Nephron (organoid): ENCODE results near the gene MAPK10.

Source experiments
- H3K27ac Mint-ChIP-seq, 3 experiments: 2 replicates each; pipeline ENCODE4 v1.8.0; 2020; ENCODE audit warnings: mixed read lengths in 3 of 3, mild to moderate bottlenecking in 2 of 3, moderate library complexity in 1 of 3
- H3K27me3 Mint-ChIP-seq: 2 replicates; pipeline ENCODE4 v1.8.0; 2021; ENCODE audit warnings: low read depth, mild to moderate bottlenecking, moderate library complexity, mixed read lengths
- H3K36me3 Mint-ChIP-seq: 2 replicates; pipeline ENCODE4 v1.8.0; 2020; ENCODE audit warnings: low read depth, mixed read lengths
- H3K4me1 Mint-ChIP-seq: 2 replicates; pipeline ENCODE4 v1.8.0; 2020; ENCODE audit warnings: mixed read lengths
- H3K4me3 Mint-ChIP-seq, 3 experiments: 2 replicates each; pipeline ENCODE4 v1.8.0; 2020; ENCODE audit warnings: mild to moderate bottlenecking in 3 of 3, mixed read lengths in 3 of 3, moderate library complexity in 2 of 3
- H3K9me3 Mint-ChIP-seq: 2 replicates; pipeline ENCODE4 v1.8.0; 2020; ENCODE audit warnings: mixed read lengths
- TF ChIP-seq, protein P1 (sequence below), 3 experiments: fragments of 200-600 bp; sonication (generic); IDR thresholded peaks; one replicate each; pipeline ENCODE4 v1.5.0; 2021; ENCODE audit warnings: antibody characterized with exemption in 3 of 3; ENCODE audit not compliant: unreplicated experiment in 3 of 3

Gene MAPK10

DNA sequence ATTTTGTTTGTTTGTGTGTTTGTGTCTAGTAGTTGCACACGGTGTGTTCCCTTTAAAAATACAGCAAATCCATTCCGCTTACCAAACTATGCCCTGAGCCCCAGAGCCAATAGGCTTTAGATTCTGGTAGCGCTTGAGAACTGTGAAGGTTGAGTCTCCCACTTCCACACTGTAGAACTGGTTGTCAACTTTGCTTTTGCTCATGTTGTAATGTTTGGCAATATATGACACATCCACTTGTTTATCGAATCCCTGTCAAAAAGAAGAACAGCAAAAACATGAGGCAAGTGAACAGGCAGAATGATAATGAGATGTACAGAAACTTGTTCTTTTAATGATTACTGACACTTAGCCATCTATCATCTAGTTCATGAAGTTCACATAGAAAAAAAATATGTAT is 200.6 kb downstream of the MAPK10 start:
- Mint-ChIP-seq H3K27ac (no peak overlapping the region), H3K4me1 (no peaks in the 10 kb centered on the region), H3K4me3 (no peak overlapping the region), H3K27me3 (no peaks in the 10 kb centered on the region), H3K9me3 (no peaks in the 10 kb centered on the region), H3K36me3 (no peaks in the 10 kb centered on the region)
- TF ChIP-seq, protein P1, sequence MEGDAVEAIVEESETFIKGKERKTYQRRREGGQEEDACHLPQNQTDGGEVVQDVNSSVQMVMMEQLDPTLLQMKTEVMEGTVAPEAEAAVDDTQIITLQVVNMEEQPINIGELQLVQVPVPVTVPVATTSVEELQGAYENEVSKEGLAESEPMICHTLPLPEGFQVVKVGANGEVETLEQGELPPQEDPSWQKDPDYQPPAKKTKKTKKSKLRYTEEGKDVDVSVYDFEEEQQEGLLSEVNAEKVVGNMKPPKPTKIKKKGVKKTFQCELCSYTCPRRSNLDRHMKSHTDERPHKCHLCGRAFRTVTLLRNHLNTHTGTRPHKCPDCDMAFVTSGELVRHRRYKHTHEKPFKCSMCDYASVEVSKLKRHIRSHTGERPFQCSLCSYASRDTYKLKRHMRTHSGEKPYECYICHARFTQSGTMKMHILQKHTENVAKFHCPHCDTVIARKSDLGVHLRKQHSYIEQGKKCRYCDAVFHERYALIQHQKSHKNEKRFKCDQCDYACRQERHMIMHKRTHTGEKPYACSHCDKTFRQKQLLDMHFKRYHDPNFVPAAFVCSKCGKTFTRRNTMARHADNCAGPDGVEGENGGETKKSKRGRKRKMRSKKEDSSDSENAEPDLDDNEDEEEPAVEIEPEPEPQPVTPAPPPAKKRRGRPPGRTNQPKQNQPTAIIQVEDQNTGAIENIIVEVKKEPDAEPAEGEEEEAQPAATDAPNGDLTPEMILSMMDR (IDR thresholded peaks at IDR 0.05; ENCODE audit: unreplicated experiment in 3 of 3), result no peak

DNA sequence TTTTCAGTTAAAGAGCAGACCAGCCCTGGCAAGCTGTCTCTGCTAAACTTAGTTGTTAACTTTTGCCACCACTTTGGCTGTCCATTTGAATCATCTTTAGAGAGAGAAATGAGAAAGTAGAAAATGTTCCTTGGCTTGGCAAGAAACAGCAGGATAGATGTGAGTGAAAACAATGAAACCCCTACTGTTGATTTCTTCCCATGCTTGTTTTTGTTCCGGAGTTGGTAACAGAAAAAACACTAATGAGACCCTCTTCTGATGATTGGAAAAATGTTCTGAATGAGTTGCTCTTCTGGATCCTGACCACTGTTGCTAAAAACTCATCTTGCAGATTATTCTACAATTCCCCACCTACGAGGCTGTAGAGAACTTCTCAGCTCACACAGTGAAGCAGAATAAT is 203.3 kb downstream of the MAPK10 start:
- H3K27me3 Mint-ChIP-seq, result no peaks in the 10 kb centered on the region
- TF ChIP-seq, protein P1 (IDR thresholded peaks at IDR 0.05; ENCODE audit: unreplicated experiment in 3 of 3), result no peak
- H3K36me3 Mint-ChIP-seq, result no peaks in the 10 kb centered on the region
- H3K4me3 Mint-ChIP-seq, result no peak overlapping the region
- no peak overlapping the region for H3K27ac Mint-ChIP-seq
- H3K9me3 Mint-ChIP-seq, result no peaks in the 10 kb centered on the region
- no peaks in the 10 kb centered on the region for H3K4me1 Mint-ChIP-seq

DNA sequence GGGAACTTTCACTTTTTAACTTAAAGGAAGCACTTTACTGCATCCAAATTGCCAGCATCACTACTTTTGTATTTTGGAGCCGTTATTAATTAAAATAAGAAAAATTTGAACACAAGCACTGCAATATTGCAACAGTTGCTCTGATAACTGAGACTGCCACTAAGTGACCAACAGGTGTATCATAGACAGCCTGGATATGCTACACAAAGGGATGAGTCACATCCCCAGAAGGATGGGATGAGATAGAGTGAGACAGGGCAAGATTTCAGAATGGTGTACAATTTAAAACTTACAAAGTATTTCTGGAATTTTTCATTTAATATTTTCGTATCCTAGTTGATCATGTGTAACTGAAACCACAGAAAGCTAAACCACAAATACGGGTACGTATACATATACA is 204.1 kb downstream of the MAPK10 start:
- no peaks in the 10 kb centered on the region for H3K27me3 Mint-ChIP-seq

DNA sequence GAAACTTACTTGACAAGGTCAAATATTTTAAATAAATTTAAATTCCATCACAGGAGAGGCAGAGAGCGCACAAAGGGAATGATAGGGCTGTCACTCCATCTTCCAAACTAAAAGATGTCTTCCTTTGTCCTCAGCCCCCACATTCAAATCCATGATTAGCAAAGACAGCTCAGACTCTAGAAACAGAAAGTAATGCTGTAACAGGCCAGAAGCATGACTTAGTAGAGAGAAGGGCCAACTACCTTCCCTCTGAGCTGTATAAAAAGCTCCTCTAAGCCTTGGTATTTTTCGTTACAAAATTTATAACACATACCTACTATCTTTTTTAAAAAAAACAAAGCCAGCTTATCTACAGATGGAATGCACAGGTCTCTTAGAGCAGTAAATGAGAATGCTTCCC is 207.4 kb downstream of the MAPK10 start:
- Mint-ChIP-seq H3K4me3 (no peak overlapping the region), H3K27ac (no peak overlapping the region), H3K27me3 (no peaks in the 10 kb centered on the region), H3K36me3 (peaks cover 6% of the 10 kb centered on the region), H3K9me3 (no peaks in the 10 kb centered on the region), H3K4me1 (no peaks in the 10 kb centered on the region)
- TF ChIP-seq, protein P1 (IDR thresholded peaks at IDR 0.05; ENCODE audit: unreplicated experiment in 3 of 3), result no peak

More for the DNA sequence above, 204.1 kb downstream of the MAPK10 start:
- Mint-ChIP-seq H3K9me3 (no peaks in the 10 kb centered on the region), H3K4me1 (no peaks in the 10 kb centered on the region), H3K27ac (no peak overlapping the region), H3K36me3 (no peaks in the 10 kb centered on the region), H3K4me3 (no peak overlapping the region)
- TF ChIP-seq, protein P1 (IDR thresholded peaks at IDR 0.05; ENCODE audit: unreplicated experiment in 3 of 3), result no peak

DNA sequence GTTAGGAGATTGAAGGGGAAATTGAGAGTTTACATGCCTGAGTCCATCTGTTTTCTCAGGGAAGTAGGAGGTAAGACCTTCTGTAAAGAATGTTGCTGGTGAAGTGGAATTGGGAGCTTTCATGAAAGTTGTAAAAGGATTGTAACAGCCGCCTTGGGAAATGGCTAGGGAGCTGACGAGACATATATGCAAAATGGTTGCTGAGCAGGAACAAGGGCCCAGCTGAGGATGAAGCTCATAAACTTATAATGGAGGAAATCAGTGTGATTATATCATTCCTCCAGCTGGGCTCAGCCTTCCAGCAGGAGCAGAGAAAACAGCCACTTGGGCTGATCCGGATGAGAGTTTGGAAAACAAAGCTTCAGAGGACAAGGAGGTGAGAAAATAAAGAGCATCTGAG is 208.7 kb downstream of the MAPK10 start:
- Mint-ChIP-seq H3K4me1 (no peaks in the 10 kb centered on the region), H3K4me3 (no peak overlapping the region), H3K27me3 (no peaks in the 10 kb centered on the region), H3K36me3 (peaks cover 6% of the 10 kb centered on the region), H3K27ac (no peak overlapping the region), H3K9me3 (no peaks in the 10 kb centered on the region)
- TF ChIP-seq, protein P1 (IDR thresholded peaks at IDR 0.05; ENCODE audit: unreplicated experiment in 3 of 3), result no peak

DNA sequence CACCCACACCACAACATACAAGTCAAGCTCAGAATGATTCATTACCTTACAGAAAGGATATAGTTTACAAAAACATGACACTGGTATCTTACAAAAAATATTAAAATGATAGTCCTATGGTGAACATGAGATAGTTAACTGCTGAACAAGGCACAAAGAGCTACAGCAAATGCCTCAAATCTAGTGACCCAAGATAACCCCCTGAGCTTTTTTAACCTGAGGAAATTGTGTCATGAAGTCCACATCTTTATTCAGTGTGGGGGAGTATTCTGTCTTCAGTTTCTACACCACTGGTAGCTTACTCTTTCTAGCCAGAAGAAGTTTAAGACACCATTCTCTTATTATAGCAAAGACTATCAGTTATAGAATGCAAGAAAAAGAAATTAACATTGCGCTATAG is 218.7 kb downstream of the MAPK10 start:
- Mint-ChIP-seq H3K9me3 (peaks cover 6% of the 10 kb centered on the region), H3K4me1 (peaks cover 12% of the 10 kb centered on the region), H3K36me3 (peaks cover 14% of the 10 kb centered on the region), H3K27ac (peak overlapping the region in 1 of 3 experiments; percentile 25), H3K4me3 (no peak overlapping the region), H3K27me3 (no peaks in the 10 kb centered on the region)
- TF ChIP-seq, protein P1 (IDR thresholded peaks at IDR 0.05; ENCODE audit: unreplicated experiment in 3 of 3), result no peak
